GM23338 (cell line): ENCODE data around the gene R3HDM4.

ENCODE experiments used
- CREB1 ChIP-seq: fragments of 250-450 bp; sonication (Bioruptor Pico); IDR thresholded peaks from 2 replicates; pipeline ENCODE4 v1.5.0; 2020; ENCODE audit warnings: low read depth, mild to moderate bottlenecking, moderate library complexity
- CTCF ChIP-seq, 2 experiments: fragments of 200-600 bp in 1 of 2; sonication (generic) in 1 of 2; conservative IDR thresholded peaks; 2 replicates each; pipeline versions ENCODE4 v1.5.1 to v1.6.1; 2016 to 2017; ENCODE audit warnings: antibody characterized with exemption in 2 of 2, low read depth in 2 of 2, mild to moderate bottlenecking in 2 of 2, moderate library complexity in 1 of 2
- POLR2AphosphoS5 ChIP-seq: IDR thresholded peaks from 2 replicates; pipeline ENCODE4 v1.6.1; 2016; ENCODE audit warnings: antibody characterized with exemption, low read depth

DNA sequence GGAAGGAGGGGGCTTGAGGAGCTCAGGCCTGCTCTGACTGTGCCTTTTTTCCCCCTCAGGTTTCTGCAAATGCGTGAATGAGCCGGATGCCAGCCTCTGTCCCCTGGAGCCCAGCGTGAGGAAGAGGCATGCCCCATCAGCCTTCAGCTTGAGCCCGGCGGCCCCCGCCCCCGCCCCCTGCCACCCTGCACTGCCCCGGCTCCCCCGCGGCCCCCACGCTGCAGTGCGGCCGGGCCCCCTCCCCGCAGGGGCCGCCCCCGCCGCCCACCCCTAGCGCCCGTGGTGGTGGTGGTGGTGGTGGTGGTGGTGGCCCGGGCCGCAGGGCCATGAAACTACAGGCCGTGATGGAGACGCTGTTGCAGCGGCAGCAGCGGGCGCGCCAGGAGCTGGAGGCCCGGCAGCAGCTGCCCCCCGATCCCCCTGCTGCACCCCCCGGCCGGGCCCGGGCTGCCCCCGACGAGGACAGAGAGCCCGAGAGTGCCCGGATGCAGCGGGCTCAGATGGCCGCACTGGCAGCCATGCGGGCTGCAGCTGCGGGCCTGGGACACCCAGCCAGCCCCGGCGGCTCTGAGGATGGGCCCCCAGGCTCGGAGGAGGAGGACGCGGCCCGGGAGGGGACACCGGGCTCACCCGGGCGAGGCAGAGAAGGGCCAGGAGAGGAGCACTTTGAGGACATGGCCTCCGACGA lies 16.3 kb upstream of the R3HDM4 start:
- TF ChIP-seq CTCF (conservative IDR thresholded peaks at IDR 0.05; ENCODE audit: low read depth in 2 of 2), result no peak
- TF ChIP-seq CREB1 (CRISPR knock-in tag), result no peak
- no peak for TF ChIP-seq POLR2AphosphoS5
